HG03060 (cell line): ENCODE data around the gene DIS3L2.

Experiments used
- ATAC-seq: cut with Tn5 transposase; IDR thresholded peaks from one replicate; pipeline ENCODE4 v1.9.1; 2021; ENCODE audit warnings: low read depth, moderate number of reproducible peaks; ENCODE audit not compliant: unreplicated experiment

DIS3L2 gene

GRCh38 chr2:232286001-232286868, 324.7 kb downstream of the DIS3L2 start:
- no peak for ATAC-seq

- no peak for ATAC-seq
These were observed 325.8 kb downstream of the DIS3L2 start for GRCh38 chr2:232287316-232287715.

- ATAC-seq: no peak
These were observed 327.0 kb downstream of the DIS3L2 start for GRCh38 chr2:232288489-232289030.

- no peak for ATAC-seq
These were observed 329.2 kb downstream of the DIS3L2 start for GRCh38 chr2:232290668-232291067.

- no peak for ATAC-seq
These were observed 329.8 kb downstream of the DIS3L2 start for GRCh38 chr2:232291343-232291742.

- no peak for ATAC-seq
These were observed 331.1 kb downstream of the DIS3L2 start for GRCh38 chr2:232292395-232293154.

GRCh38 chr2:232293191-232293590, 331.7 kb downstream of the DIS3L2 start:
- ATAC-seq: no peak

- ATAC-seq: no peak
These were observed 334.5 kb downstream of the DIS3L2 start for GRCh38 chr2:232295971-232296370.

GRCh38 chr2:232296776-232297525, 335.4 kb downstream of the DIS3L2 start:
- no peak for ATAC-seq

- no peak for ATAC-seq
These were observed 337.6 kb downstream of the DIS3L2 start for GRCh38 chr2:232299084-232299483.

- ATAC-seq: no peak
These were observed 338.6 kb downstream of the DIS3L2 start for GRCh38 chr2:232299927-232300674.

- ATAC-seq: no peak
These were observed 339.4 kb downstream of the DIS3L2 start for GRCh38 chr2:232300894-232301387.

GRCh38 chr2:232304236-232304635, 342.7 kb downstream of the DIS3L2 start:
- ATAC-seq: no peak

- ATAC-seq: no peak
These were observed 345.3 kb downstream of the DIS3L2 start for GRCh38 chr2:232306741-232307305.

- ATAC-seq: no peak
These were observed 346.3 kb downstream of the DIS3L2 start for GRCh38 chr2:232307854-232308253.

GRCh38 chr2:232308986-232309385, 347.5 kb downstream of the DIS3L2 start:
- ATAC-seq: no peak

GRCh38 chr2:232309592-232309991, 348.1 kb downstream of the DIS3L2 start:
- ATAC-seq: no peak

GRCh38 chr2:232310121-232310520, 348.6 kb downstream of the DIS3L2 start:
- no peak for ATAC-seq

- no peak for ATAC-seq
These were observed 349.2 kb downstream of the DIS3L2 start for GRCh38 chr2:232310696-232311095.
